Epidermal melanocyte (primary cell): ENCODE measurements around the gene IRGC.
"Not testable (repeated sequence)": the region's sequence is repeated elsewhere in the genome, so short reads cannot be mapped to it uniquely, and the experiment has no call there.

Source experiments
- DNase-seq: peaks from one replicate; pipeline ENCODE4 v3.0.0; 2011; ENCODE audit warnings: low spot score; ENCODE audit not compliant: insufficient read length

IRGC gene, protein sequence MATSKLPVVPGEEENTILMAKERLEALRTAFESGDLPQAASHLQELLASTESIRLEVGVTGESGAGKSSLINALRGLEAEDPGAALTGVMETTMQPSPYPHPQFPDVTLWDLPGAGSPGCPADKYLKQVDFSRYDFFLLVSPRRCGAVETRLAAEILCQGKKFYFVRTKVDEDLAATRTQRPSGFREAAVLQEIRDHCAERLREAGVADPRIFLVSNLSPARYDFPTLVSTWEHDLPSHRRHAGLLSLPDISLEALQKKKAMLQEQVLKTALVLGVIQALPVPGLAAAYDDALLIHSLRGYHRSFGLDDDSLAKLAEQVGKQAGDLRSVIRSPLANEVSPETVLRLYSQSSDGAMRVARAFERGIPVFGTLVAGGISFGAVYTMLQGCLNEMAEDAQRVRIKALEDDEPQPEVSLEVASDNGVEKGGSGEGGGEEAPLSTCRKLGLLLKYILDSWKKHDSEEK

DNA sequence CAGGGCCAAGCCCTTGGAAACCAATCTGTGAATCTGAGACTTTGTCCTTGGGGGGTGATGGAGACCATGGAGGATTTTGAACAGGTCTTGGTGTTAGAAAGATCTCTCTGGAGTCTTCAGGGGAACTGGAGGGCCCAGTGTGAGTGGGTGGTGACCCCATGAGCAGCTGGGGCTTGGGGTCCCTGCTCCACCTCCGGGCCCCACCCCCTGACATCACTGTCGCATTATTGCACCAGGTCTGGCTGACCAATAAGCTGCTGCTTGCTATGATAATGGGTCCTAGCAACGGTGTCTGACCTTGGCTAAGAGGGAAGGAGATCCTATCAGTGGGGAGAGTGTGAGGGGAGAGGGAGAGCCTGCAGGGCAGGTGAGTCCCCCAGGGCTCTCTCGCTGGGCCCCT is at the start of gene IRGC:
Gene IRGC (plus strand): TSS at position 301 of the 400 bp plus-strand sequence. CDS start 2,483 bp downstream, outside the sequence.
- DNase-seq = no peak

DNA sequence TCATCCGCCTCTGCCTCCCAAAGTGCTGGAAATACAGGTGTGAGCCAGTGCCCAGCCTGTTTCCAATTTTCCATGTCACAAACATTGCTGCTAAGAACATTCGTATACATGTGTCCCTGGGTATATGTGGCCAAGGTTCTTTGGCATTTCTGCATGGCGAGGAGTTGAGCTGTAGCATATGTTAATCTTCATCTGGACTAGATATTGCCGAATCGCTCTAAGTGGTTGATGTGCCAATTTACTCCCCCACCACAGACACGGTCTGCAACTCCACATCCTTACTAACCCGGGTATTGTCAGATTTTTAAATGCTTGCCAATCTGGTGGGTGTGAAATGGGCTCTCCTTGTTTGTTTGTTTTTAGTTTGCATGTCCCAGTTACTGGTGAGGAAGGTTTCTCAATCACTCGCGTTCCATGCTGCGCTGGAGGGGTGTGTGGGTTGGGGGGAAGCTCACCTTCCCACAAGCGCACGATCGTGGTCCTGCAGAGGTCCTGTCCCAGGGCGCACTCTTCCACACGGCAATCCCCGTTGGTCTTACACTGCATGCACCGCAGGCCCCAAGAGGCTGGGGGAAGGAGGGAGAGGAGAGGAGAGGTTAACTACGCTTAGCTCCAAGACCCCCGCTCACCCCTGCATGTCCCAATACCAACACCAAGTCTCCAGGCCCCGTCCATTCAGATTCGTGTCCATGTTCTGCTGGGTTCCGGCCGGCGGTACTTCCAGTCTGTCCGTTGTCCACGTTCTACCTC is 48.6 kb upstream of the IRGC start:
- no peak for DNase-seq

- DNase-seq = no peak
Measured at GRCh38 chr19:43667876-43668405, 47.9 kb upstream of the IRGC start.

DNA sequence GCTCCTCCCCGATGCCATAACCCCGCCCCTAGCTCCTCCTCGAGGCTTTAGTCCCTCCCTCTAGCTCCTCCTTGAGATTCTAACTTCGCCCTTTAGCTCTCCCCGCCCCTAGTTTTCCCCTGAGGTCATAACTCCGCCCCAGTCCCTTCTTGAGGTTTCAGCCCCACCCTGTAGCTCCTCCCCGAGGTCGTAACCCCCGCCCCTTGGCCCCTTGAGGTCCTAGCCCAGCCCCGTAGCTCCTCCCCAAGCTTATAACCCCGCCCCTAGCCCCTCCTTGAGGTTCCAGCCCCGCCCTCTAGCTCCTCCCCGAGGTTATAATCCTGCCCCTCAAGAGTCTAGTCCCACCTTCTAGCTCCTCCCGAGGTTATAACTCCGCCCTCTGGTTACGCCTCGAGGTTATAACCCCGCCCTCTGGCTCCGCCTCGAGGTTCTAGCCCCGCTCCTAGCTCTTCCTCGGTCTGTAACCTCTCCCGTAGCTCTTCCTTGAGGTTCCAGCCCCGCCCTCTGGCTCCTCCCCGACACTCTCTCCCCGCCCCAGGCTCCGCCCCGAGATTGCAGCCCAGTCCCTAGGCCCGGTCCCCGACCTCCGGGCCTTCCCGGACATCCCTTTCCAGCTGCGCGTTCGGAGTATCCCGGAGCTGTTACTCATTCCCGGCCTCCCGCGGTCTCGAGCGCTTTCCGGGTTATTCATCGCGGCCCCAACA is 47.3 kb upstream of the IRGC start:
- peak; percentile 94 for DNase-seq

DNA sequence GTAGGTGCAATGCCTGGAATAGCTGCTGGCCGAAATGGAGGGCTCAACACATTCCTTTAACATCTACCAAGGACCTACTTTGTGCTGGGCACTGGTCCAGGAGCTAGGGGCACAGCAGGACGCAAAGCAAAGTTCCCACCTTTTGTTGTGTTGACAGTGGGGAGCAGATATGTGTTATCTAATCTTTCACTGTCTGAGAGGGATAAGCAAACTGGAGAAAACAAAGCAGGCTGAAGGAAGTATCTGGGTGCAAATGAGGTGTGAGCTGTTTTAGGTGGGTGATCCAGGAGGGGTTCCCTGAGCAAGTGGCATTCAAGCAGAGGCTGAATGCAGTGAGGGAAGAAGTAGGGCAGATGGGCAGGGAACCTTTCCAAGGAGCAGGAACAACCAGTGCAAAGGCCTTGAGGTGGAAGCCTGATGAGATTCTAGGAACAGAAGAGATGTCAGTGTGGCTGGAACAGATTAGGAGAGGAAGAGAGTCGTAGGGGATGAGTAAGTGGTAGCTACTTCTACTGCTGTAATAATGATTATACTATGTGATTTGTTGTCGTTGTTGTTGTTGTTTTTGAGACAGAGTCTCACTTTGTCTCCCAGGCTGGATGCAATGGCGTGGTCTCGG is 43.7 kb upstream of the IRGC start:
- no peak for DNase-seq

- DNase-seq = no peak
Measured at GRCh38 chr19:43673637-43674036, 42.2 kb upstream of the IRGC start.

GRCh38 chr19:43674183-43674582 is 41.7 kb upstream of the IRGC start:
- no peak for DNase-seq

DNA sequence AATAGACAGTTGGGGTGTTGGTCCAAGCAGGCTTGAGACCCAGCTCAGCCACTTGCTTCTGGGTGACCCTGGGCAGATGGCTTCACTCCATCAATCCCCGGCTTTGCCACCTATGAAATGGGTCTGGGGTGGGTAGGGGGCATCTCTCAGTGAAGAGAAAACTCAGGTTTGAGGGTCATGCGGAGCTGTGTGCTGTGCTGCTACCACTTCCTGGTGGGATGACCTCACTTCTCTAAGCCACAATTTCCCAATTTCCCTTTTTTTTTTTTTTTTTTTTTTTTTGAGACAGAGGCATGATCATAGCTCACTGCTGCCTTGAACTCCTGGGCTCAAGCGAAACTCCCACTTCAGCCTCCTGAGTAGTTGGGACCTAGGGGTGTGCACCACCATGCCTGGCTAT is 41.3 kb upstream of the IRGC start:
- no peak for DNase-seq

DNA sequence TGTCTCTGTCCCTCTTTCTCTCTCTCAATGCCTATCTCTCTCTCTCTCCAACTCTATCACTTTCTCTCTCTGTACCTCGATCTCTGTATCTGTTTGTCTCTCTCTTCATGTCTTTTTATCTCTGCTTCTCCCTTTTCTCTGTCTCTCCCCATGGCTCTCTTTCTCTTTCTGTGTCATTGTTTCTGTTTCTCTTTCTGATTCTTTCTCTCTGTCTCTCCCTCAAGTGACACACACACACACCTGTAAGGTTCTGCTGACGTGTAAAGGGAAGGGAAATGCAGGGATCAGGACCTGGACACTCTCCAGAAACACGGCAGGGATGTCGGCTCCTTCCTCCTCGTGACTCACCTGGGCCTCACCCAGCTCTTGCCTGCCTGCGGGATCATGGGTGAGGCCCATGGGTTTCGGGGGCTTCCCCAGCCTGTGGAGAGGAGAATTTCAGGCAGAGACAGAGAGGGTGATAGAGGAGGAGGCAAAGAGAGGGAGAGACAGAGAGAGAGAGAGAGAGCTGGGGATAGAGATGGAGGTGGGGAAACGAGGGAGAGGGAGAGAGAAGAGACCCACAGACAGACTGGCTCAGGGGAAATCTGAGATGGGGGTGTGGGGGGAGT is 40.5 kb upstream of the IRGC start:
- no peak for DNase-seq

DNA sequence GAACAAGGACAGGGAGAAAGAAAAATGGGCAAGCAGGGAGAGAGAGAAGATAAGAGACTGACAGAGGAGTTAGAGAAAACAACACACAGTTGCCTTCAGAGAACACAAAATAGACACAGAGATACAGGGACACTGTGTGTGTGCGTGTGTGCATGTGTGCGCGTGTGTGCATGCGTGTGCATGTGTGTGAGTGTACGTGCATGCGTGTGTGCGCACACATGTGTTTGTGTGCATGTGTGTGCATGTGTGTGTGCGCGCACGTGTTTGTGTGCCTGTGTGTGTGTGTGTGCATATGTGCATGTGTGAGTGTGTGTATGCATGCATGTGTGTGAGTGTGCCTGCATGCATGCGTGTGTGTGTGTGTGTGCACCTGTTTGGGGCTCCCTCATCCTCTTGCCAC is 40.0 kb upstream of the IRGC start:
- DNase-seq = no peak

DNA sequence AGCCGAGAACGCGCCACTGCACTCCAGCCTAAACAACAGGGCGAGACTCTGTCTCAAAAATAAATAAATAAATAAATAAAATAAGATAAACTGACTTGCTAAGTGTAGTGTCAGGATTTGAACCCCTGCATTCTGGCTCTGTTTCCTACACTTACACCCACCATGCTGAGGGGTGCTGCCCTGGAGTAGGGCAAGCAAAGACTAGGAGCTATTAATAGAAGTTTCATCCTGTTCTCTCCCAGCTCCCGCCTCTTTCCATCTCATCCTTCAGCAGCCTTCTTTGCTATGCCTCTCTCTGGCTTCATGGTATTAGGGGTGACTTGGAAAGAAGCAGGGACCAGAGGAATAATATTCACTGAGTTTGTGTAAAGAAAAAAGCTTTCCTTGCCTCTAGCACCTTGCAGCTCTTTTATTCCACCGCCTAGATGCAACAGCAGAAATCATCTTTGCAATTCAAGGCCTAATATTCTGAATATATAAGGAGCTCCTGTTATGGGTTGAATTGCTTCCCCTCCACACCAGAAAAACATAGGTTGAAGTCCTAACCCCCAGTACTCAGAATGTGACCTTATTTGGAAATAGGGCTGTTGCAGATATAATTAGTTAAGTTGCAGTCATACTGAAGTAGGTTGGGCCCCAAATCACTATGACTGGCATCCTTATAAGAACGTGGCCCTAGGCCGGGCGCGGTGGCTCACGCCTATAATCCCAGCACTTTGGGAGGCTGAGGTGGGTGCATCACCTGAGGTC is 37.2 kb upstream of the IRGC start:
- no peak for DNase-seq

GRCh38 chr19:43681821-43682220 is 34.1 kb upstream of the IRGC start:
- DNase-seq = no peak

GRCh38 chr19:43682269-43682668 is 33.6 kb upstream of the IRGC start:
- DNase-seq = not testable (repeated sequence)

DNA sequence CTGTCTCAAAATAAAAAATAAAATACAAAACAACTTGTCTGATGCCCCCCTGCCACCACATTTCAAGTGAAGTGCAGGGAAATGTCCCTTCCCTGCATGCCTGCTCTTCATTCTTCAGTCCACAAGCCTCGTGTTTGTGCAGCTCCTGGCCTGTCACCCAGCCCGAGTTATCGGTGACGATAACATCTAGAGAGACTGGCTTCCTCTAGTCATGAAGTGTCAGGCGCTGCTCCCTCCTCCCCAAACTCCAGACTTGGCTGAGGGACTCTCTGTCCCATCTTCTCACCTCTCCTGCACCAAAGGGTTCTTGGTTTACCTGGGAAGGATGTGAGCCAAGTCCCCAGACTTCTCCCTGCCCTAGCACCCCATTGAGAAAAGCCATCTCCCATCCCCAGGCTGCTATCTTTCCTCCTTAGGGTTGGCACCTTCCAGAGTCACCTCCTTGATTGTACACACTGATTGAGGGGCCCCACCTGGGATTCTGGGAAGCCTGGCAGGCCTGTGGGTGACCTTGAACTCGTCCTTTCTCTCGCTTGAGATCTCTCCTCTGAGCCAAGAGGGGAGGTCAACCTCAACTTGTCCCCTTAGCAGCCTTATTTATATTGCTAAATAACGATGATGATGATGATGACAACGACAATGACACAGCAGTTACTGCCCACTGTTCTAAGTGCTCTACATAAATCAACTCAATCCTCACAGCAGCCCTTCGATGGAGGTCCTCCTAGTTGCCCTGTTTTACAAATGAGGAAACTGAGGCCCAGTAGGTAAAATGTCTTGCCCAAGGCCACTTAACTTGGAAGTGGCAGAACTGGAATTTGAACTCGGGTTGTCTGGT is 32.8 kb upstream of the IRGC start:
- no peak for DNase-seq

DNA sequence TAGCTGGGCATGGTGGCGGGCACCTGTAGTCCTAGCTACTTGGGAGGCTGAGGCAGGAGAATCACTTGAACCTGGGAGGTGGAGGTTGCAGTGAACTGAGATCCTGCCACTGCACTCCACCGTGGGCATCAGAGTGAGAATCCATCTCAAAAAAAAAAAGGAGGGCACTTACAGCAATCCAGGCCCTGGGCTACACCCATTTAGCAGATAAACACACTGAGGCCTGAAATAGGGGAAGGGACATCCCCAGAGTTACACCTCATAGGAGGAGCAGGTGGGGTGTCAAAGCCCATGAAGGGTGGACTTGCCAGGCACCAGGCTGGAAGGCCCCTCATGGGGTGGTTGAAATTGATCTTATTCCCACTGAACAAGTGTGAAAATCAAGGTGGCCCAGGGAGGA is 32.0 kb upstream of the IRGC start:
- no peak for DNase-seq

GRCh38 chr19:43684326-43684725 is 31.6 kb upstream of the IRGC start:
- DNase-seq = no peak

GRCh38 chr19:43687660-43687997 is 28.2 kb upstream of the IRGC start:
- DNase-seq = no peak

GRCh38 chr19:43688059-43688701 is 27.7 kb upstream of the IRGC start:
- no peak for DNase-seq

DNA sequence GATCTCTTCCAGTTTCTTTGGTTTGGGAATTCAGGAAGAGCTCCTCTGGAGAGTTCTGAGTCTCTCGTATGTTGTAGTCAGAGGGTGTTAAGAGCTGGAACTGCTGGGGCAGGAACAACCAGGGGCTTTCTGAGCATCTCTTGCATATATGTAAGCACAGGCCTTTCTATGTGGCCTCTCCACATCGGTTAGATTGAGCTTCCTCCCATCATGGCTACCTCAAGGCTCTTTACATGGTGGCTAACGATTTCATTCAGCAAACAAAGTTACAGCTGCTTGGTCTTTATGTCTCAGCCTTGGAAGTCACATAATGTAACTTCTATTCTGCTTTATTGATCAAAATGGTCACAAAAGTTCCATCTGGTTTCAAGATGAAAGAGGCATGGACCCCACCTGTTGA is 25.4 kb upstream of the IRGC start:
- DNase-seq = no peak
